Fibroblast of skin of left biceps (primary cell): ENCODE data around the gene USP31.
"Not testable (repeated sequence)": the region's sequence is repeated elsewhere in the genome, so short reads cannot be mapped to it uniquely, and the experiment has no call there.

Experiments used
- DNase-seq, 2 experiments: peaks; one replicate each; pipeline ENCODE4 v3.0.0-alpha.2; 2013; ENCODE audit warnings: low read depth in 2 of 2

Gene USP31

DNA sequence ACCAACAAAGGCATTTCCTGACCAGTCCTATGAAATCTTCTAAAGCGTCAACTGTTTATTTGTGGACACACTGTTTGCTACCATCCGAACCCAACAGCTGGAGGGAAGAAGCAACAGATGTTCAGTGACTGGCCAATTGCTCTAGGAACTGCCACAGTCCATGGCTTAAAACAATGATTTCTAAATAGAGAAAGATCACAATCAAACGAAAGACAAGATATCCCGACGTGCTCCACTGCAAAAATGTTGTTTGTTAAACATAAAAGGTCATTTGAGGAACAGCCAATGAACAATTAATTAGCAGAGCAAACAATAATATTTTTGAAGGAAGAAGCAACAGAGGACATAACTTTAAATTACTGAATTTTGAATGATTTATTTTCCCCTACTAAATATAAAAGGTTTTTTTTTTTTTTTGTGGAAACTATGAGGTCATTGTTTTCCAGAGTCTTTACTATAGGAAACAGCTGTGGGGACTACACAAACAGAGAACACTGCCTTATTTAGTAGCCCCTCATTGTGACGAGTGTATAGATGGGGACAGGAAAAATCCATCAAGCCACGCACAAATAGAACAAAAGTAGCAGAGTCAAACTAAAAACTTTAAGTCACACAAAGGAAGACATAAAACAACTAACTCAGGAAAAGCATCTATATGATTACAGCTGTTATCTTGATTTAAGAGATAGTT lies 17.2 kb downstream of the USP31 start:
- DNase-seq, result no peak

DNA sequence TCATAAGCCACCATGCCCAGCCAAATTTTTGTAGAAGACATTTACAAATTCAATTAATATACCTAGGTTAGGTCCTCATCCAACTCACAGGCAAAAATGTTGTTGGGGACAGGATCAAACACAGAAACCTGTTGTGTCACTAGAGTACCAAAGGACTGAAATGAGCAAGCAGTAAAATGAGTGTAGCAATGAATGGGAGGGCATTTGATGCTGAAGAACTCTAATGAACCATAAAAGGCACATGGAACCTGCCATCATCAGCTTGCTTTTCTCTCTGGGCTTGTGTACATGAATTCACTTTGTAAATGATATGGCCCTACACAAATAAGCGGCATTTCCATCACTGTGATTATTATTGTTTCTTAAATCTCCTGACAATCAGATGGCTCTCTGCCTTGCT lies 17.8 kb downstream of the USP31 start:
- no peak for DNase-seq

- DNase-seq, result no peak
These were observed 18.2 kb downstream of the USP31 start for GRCh38 chr16:23131036-23131435.

GRCh38 chr16:23129686-23130085 lies 19.6 kb downstream of the USP31 start:
- no peak for DNase-seq

GRCh38 chr16:23128056-23128455 lies 21.2 kb downstream of the USP31 start:
- DNase-seq, result no peak

GRCh38 chr16:23125277-23125676 lies 24.0 kb downstream of the USP31 start:
- DNase-seq, result no peak

DNA sequence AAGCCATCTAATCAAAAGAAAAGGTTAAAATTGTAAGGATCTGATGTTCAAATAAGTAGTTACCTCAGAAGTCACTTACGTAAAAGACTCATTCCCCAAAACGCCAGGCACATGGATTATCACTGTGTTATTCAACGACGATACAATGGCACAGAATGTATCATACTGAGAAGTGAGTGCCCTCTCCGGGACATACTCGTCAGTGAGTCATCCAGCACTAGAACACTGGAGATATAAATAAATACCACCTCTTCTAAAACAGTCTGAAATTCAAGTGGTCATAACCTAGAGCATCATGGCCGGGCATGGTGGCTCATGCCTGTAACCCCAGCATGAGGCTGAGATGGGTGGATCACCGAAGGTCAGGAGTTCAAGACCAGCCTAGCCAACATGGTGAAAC lies 24.9 kb downstream of the USP31 start:
- DNase-seq, result no peak

GRCh38 chr16:23122144-23122543 lies 27.1 kb downstream of the USP31 start:
- no peak for DNase-seq

GRCh38 chr16:23121024-23121423 lies 28.2 kb downstream of the USP31 start:
- no peak for DNase-seq

- DNase-seq, result no peak
These were observed 28.7 kb downstream of the USP31 start for GRCh38 chr16:23120562-23120961.

DNA sequence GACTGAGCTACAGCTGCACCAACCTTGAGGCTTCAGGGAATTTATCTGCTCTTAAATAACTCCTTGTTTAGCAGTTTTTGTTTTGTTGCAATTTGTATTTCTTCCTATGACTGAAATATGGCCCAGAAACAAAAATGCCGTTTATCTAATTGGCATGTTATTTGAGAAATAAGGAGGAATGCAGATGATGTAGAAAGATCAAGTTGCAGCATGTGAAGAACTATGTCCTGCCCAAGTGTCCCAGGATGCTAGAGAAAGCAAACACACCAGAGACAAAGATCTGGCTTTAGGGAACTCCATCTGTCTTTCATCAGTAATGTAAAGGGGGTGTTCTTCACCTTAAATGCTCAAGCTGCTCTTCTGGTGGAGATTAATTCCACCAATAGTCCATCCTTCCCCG lies 29.7 kb downstream of the USP31 start:
- peak in 1 of 2 experiments; percentile 27 for DNase-seq

DNA sequence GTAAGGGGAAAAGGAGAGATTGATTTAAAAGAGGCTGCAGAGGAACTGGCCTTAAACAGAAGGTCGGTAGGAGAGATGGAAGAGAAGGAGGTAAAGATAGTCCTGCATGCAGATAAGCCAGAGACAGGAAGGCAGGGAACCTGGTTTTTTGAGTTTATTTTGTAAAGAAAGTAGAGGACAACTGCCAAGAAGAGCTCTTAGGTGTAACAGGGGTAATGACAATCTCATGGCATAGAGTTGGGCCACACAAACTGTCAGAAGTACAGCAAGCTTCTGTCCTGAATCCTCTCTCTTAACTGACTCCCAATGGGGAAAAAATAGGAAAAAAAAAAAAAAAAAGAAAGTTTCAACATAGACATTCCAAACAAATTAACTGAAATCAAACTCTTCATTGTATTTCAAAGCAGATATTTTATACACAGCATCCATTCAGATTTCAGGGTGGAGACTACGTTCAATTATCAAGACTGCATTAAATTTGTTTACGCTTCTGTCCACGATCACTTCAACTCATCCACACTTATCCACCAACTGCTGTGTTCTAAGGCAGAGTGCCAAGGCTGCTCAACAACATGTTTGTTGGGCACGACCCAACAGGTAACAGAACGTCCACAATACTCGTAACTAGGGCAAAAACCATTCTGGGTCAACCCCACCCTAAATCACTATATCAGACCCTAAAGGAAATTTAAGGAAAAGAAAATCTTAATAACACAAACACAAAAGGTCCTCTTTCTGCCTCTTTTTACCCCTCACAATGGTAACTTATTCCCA lies 34.9 kb downstream of the USP31 start:
- no peak for DNase-seq

DNA sequence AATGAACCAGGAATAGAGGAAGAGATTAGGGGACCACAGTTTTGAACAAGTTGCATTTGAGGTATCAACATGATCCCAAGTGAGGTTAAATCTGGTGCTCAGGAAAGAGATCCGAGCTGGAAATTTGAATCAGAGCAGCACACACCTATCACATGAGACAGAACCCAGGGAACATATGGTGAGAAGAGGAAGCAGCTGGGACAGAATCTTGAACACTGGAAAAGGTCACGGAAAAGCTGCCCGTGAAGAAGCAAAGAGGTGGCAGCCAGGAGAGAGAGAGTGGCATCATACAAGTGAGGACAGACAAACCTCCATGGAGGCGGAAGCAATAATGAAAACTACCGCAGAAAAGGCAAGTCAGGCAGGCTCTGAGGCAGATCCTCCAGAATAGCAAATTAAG lies 36.1 kb downstream of the USP31 start:
- no peak for DNase-seq

- DNase-seq, result no peak
These were observed 38.9 kb downstream of the USP31 start for GRCh38 chr16:23110257-23110899.

DNA sequence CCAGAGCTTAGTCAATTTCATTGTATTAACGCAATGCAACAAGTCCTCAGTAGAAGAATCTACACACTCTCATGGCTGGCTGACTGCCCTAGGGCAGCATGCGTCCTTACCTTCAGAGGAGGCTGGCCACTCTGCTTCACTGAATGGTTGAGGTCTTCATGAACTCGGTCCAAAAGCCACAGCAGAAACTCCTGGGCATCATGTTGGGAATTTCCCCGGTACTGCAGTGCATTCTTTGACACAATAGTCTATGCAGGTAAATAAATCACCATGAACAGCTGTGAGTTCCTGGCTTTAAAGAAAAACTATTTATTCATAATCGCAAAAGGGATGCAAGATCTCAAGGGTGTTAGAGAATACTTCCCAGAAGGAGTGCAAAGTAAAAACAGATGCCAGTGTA lies 41.3 kb downstream of the USP31 start:
- DNase-seq, result no peak

DNA sequence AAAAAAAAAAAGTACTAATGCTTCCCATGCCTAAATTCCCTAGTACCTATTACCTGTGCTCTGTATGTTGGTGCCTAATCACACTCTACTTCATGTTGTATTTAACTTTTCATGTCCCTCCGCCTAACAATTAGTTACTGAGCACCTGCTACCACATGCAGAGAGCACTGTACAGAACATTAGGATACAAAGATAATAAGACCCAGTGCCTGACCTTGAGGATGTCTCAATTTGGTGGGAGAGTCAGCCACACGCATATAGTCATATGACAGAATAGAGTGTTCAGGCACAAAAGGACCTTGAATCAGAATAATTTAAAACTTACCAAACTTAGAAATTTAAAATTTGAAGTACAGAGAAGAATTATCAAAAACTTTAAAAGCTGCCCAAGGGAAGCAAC lies 42.1 kb downstream of the USP31 start:
- DNase-seq, result no peak

GRCh38 chr16:23105309-23105708 lies 43.9 kb downstream of the USP31 start:
- DNase-seq, result no peak

GRCh38 chr16:23104032-23104955 lies 45.0 kb downstream of the USP31 start:
- DNase-seq, result no peak

DNA sequence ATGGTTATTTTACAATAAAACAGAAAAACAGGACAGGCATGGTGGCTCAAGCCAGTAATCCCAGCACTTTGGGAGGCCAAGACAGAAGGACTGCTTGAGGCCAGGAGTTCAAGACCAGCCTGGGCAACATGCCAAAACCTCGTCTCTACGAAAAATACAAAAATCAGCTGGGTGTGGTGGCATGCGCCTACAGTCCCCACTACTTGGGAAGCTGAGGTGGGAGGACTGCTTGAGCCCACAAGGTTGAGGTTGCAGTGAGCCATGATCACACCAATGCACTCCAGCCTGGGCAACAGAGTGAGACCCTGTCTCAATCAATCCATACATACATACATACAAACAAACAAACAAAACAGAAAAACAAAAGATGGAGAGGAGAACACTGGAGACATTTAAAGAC lies 45.6 kb downstream of the USP31 start:
- no peak for DNase-seq

GRCh38 chr16:23101012-23101550 lies 48.2 kb downstream of the USP31 start:
- DNase-seq, result no peak

DNA sequence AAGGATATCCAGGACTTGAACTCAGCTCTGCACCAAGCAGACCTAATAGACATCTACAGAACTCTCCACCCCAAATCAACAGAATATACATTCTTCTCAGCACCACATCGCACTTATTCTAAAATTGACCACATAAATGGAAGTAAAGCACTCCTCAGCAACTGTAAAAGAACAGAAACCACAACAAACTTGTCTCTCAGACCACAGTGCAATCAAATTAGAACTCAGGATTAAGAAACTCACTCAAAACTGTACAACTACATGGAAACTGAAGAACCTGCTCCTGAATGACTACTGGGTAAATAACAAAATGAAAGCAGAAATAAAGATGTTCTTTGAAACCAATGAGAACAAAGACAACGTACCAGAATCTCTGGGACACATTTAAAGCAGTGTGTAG lies 52.8 kb downstream of the USP31 start:
- not testable (repeated sequence) for DNase-seq

DNA sequence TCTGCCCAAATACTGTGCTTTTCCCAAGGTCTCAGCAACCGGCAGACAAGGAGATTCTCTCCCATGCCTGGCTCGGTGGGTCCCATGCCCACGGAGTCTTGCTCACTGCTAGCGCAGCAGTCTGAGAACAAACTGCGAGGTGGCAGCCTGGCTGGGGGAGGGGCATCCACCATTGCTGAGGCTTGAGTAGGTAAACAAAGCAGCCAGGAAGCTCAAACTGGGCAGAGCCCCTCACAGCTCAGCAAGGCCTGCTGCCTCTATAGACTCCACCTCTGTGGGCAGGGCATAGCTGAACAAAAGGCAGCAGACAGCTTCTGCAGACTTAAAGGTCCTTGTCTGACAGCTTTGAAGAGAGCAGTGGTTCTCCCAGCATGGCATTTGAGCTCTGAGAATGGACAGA lies 55.1 kb downstream of the USP31 start:
- DNase-seq, result not testable (repeated sequence)
